HUDEP-2 (cell line): ENCODE measurements around the gene TMEFF2.
"Not testable (repeated sequence)": the region's sequence is repeated elsewhere in the genome, so short reads cannot be mapped to it uniquely, and the experiment has no call there.

ENCODE experiments used
- DNase-seq, 76 experiments: peaks; one replicate each; lab custom pipeline; 2025; ENCODE audit not compliant: unreplicated experiment in 76 of 76; lab: John Stamatoyannopoulos, UW

Gene TMEFF2

GRCh38 chr2:191942739-191943103 lies 252.0 kb downstream of the TMEFF2 start:
- no peak for DNase-seq

GRCh38 chr2:191942090-191942738 lies 252.5 kb downstream of the TMEFF2 start:
- DNase-seq, result no peak

GRCh38 chr2:191941376-191941929 lies 253.3 kb downstream of the TMEFF2 start:
- DNase-seq, result no peak

- DNase-seq, result no peak
These were observed 256.0 kb downstream of the TMEFF2 start for GRCh38 chr2:191938779-191939178.

GRCh38 chr2:191936882-191937405 lies 257.8 kb downstream of the TMEFF2 start:
- DNase-seq, result no peak

GRCh38 chr2:191935247-191935646 lies 259.5 kb downstream of the TMEFF2 start:
- DNase-seq, result no peak

- DNase-seq, result no peak
These were observed 261.2 kb downstream of the TMEFF2 start for GRCh38 chr2:191933307-191934105.

GRCh38 chr2:191932286-191932685 lies 262.4 kb downstream of the TMEFF2 start:
- DNase-seq, result no peak

GRCh38 chr2:191931329-191931728 lies 263.4 kb downstream of the TMEFF2 start:
- DNase-seq, result no peak

GRCh38 chr2:191930205-191930604 lies 264.5 kb downstream of the TMEFF2 start:
- DNase-seq, result no peak

- DNase-seq, result no peak
These were observed 265.4 kb downstream of the TMEFF2 start for GRCh38 chr2:191929288-191929687.

GRCh38 chr2:191927991-191928390 lies 266.7 kb downstream of the TMEFF2 start:
- no peak for DNase-seq

GRCh38 chr2:191927319-191927867 lies 267.3 kb downstream of the TMEFF2 start:
- DNase-seq, result peak in 8 of 76 experiments; percentile 2 to 36 (median 12)

GRCh38 chr2:191926671-191927070 lies 268.1 kb downstream of the TMEFF2 start:
- DNase-seq, result no peak

GRCh38 chr2:191923652-191923997 lies 271.1 kb downstream of the TMEFF2 start:
- no peak for DNase-seq

- no peak for DNase-seq
These were observed 271.7 kb downstream of the TMEFF2 start for GRCh38 chr2:191922736-191923651.

GRCh38 chr2:191921650-191922049 lies 273.1 kb downstream of the TMEFF2 start:
- not testable (repeated sequence) for DNase-seq

- DNase-seq, result no peak
These were observed 274.2 kb downstream of the TMEFF2 start for GRCh38 chr2:191920502-191920901.

- DNase-seq, result no peak
These were observed 276.6 kb downstream of the TMEFF2 start for GRCh38 chr2:191917967-191918651.

GRCh38 chr2:191917430-191917881 lies 277.3 kb downstream of the TMEFF2 start:
- no peak for DNase-seq
